Epithelial cell of esophagus (primary cell): ENCODE results near the gene LFNG.

ENCODE experiments used
- DNase-seq: peaks from one replicate; pipeline ENCODE4 v3.0.0; 2010; ENCODE audit warnings: low read depth
- H3K4me3 ChIP-seq: 2 replicates; pipeline ENCODE4 v1.5.1; 2011; ENCODE audit warnings: mild to moderate bottlenecking, low read length, control low read depth
- CTCF ChIP-seq: IDR thresholded peaks from 2 replicates; pipeline ENCODE4 v1.5.1; 2011; ENCODE audit warnings: low read depth, mild to moderate bottlenecking, low read length, control low read depth, inconsistent platforms; ENCODE audit not compliant: insufficient read depth; ENCODE audit errors: missing control alignments

The LFNG gene, protein sequence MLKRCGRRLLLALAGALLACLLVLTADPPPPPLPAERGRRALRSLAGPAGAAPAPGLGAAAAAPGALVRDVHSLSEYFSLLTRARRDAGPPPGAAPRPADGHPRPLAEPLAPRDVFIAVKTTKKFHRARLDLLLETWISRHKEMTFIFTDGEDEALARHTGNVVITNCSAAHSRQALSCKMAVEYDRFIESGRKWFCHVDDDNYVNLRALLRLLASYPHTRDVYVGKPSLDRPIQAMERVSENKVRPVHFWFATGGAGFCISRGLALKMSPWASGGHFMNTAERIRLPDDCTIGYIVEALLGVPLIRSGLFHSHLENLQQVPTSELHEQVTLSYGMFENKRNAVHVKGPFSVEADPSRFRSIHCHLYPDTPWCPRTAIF

GRCh38 chr7:2519119-2519930 is at the start of gene LFNG:
Gene LFNG (plus strand): TSS chr7:2519774. CDS start chr7:2519862, 88 bp downstream.
- peak within 1 kb of the TSS; percentile 68 for H3K4me3 ChIP-seq

GRCh38 chr7:2470204-2471021 is 49.2 kb upstream of the LFNG start:
- no peak for DNase-seq
- TF ChIP-seq CTCF = no peak
- no peak overlapping the region for H3K4me3 ChIP-seq

More at GRCh38 chr7:2519119-2519930, at the start of gene LFNG:
- no peak for TF ChIP-seq CTCF
- DNase-seq = peak; percentile 91

DNA sequence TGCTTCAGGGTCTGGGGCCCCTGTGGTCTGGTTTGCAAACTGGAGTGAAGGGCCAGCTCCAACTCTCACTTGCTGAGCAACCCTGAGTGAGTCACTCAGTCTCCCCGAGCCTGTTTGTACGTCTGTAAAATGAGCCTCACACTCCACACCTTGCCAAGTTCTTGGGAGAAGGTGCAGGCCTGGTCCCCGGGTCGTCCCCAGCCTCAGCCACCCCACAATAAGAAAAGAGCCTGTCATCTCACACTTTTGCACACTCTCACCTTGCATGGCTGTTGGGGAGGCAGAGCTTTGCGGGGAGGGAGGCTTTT is 48.6 kb upstream of the LFNG start:
- TF ChIP-seq CTCF = no peak

GRCh38 chr7:2471396-2471795 is 48.2 kb upstream of the LFNG start:
- H3K4me3 ChIP-seq = no peak overlapping the region
- TF ChIP-seq CTCF = no peak
- peak; percentile 59 for DNase-seq

More for the DNA sequence above, 48.6 kb upstream of the LFNG start:
- peak; percentile 88 for DNase-seq
- no peak overlapping the region for H3K4me3 ChIP-seq

- no peak for TF ChIP-seq CTCF
- no peak for DNase-seq
- no peak overlapping the region for H3K4me3 ChIP-seq
These were observed 46.8 kb upstream of the LFNG start for GRCh38 chr7:2472739-2473138.

- no peak for TF ChIP-seq CTCF
- H3K4me3 ChIP-seq = no peak overlapping the region
- no peak for DNase-seq
These were observed 45.9 kb upstream of the LFNG start for GRCh38 chr7:2473496-2474180.
